Left lung (tissue), 10 donors: ENCODE measurements around the gene CHCHD6. TPM values are rescaled to one million over a fixed set of nuclear protein-coding genes. Genes with fewer than 3 reads are reported as not detected.

Experiments
- ATAC-seq: fragments of 200-7000 bp; cut with Tn5 transposase; one replicate; pipeline ENCODE4 v1.9.1; 2020; ENCODE audit warnings: moderate library complexity
- DNase-seq, 4 donors: peaks; one replicate each; pipeline ENCODE4 v3.0.0-alpha.2; 2013 to 2020
- H3K27ac ChIP-seq, 2 donors: fragments of 200-600 bp; sonication (generic) in 1 of 2; one replicate each; pipeline versions ENCODE4 v1.5.0 to v1.8.0; 2020 to 2021
- H3K27me3 ChIP-seq, 2 donors: fragments of 200-600 bp; sonication (generic) in 1 of 2; one replicate each; pipeline versions ENCODE4 v1.5.0 to v1.8.0; 2020 to 2021
- H3K36me3 ChIP-seq, 2 donors: fragments of 200-600 bp; sonication (generic) in 1 of 2; one replicate each; pipeline versions ENCODE4 v1.5.0 to v1.8.0; 2020 to 2021
- H3K4me1 ChIP-seq, 2 donors: fragments of 200-600 bp; one replicate each; pipeline ENCODE4 v1.8.0; 2021
- H3K4me3 ChIP-seq, 2 donors: fragments of 200-600 bp; sonication (generic) in 1 of 2; one replicate each; pipeline versions ENCODE4 v1.5.0 to v1.8.0; 2020 to 2021; ENCODE audit warnings: mild to moderate bottlenecking in 1 of 2
- H3K9me3 ChIP-seq, 2 donors: fragments of 200-600 bp; sonication (generic) in 1 of 2; one replicate each; pipeline versions ENCODE4 v1.5.0 to v1.8.0; 2020 to 2021
- intact Hi-C, 2 donors: fragments of 100-400 bp; cut with DNase I; formaldehyde crosslinking; loops; one replicate each; pipeline versions ENCODE4 v1.11.2 to v1.14.2; 2022
- polyA plus RNA-seq, 6 donors: library from polyadenylated mRNA; unstranded; fragments of 120-200 nt; gene quantifications; one replicate each; pipeline ENCODE4 v1.2.1, GENCODE V29; 2013; ENCODE audit not compliant: insufficient read length in 6 of 6
- total RNA-seq, 2 donors: library from RNA; stranded (reverse); fragmentation: NEBNext Ultra II Directional; extraction: Animal tissue kit (Norgen Biotek cat#: 25700); gene quantifications; one replicate each; pipeline ENCODE4 v1.2.1, GENCODE V29; 2021
- TF ChIP-seq, protein P1 (sequence below), 2 donors: fragments of 200-600 bp; sonication (generic) in 1 of 2; IDR thresholded peaks; one replicate each; pipeline versions ENCODE4 v1.5.0 to v1.8.0; 2021; ENCODE audit warnings: antibody characterized with exemption in 2 of 2
- donor health status: DM: no; HTN: yes; CAD: no.
- donor health status: DM: no; HTN: no; CAD: no.

The CHCHD6 gene
- total and polyA plus RNA-seq, 8 donors: 11.8 to 21.1 (median 18.4) TPM

- H3K9me3 ChIP-seq: peaks cover 0 to 8% of the 10 kb centered on the region in 2 donors
- no peak overlapping the region for H3K4me3 ChIP-seq
- no peak overlapping the region for H3K27ac ChIP-seq
- TF ChIP-seq, protein P1, sequence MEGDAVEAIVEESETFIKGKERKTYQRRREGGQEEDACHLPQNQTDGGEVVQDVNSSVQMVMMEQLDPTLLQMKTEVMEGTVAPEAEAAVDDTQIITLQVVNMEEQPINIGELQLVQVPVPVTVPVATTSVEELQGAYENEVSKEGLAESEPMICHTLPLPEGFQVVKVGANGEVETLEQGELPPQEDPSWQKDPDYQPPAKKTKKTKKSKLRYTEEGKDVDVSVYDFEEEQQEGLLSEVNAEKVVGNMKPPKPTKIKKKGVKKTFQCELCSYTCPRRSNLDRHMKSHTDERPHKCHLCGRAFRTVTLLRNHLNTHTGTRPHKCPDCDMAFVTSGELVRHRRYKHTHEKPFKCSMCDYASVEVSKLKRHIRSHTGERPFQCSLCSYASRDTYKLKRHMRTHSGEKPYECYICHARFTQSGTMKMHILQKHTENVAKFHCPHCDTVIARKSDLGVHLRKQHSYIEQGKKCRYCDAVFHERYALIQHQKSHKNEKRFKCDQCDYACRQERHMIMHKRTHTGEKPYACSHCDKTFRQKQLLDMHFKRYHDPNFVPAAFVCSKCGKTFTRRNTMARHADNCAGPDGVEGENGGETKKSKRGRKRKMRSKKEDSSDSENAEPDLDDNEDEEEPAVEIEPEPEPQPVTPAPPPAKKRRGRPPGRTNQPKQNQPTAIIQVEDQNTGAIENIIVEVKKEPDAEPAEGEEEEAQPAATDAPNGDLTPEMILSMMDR (IDR thresholded peaks at IDR 0.05): no peak
- H3K36me3 ChIP-seq: no peaks in the 10 kb centered on the region
- ATAC-seq (no peak), DNase-seq (no peak)
- intact Hi-C loops: no loop called here
- no peaks in the 10 kb centered on the region for H3K27me3 ChIP-seq
- H3K4me1 ChIP-seq: no peaks in the 10 kb centered on the region
These were observed 17.2 kb downstream of the CHCHD6 start for GRCh38 chr3:126721246-126721645.

- DNase-seq (no peak), ATAC-seq (no peak)
- Histone ChIP-seq H3K36me3 (peaks cover 0 to 5% of the 10 kb centered on the region in 2 donors), H3K9me3 (peaks cover 0 to 8% of the 10 kb centered on the region in 2 donors), H3K27ac (no peak overlapping the region), H3K4me1 (no peaks in the 10 kb centered on the region), H3K4me3 (no peak overlapping the region), H3K27me3 (no peaks in the 10 kb centered on the region)
- TF ChIP-seq, protein P1 (IDR thresholded peaks at IDR 0.05): no peak
- intact Hi-C loops: no loop called here
These were observed 19.2 kb downstream of the CHCHD6 start for GRCh38 chr3:126723237-126723636.

- intact Hi-C loops: no loop called here
- no peak for DNase-seq
- ATAC-seq: no peak
These were observed 19.8 kb downstream of the CHCHD6 start for GRCh38 chr3:126723801-126724200.

DNA sequence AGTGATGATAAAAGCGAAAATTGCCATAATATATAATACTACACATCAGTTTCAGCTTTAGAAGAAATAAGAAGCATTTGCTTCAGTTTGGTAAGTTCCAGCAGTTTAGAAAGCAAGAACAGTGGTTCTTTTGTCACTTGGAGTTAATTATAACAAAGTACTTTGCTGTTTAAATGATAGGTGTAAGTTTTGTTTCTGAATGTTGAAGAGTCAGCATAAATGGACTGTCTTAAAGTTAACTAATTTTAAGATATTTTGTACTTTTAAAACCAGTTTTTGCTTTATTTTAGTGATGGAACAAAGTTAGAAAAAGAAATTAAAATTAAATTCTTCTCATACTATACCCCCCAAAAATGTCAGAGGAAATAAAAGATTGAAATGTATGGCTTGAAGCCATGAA lies 24.6 kb downstream of the CHCHD6 start:
- Histone ChIP-seq H3K9me3 (peaks cover 0 to 8% of the 10 kb centered on the region in 2 donors), H3K27me3 (no peaks in the 10 kb centered on the region), H3K27ac (no peak overlapping the region), H3K36me3 (peaks cover 0 to 12% of the 10 kb centered on the region in 2 donors), H3K4me1 (no peaks in the 10 kb centered on the region), H3K4me3 (no peak overlapping the region)
- TF ChIP-seq, protein P1 (IDR thresholded peaks at IDR 0.05): no peak
- DNase-seq: no peak
- intact Hi-C loops: no loop called here
- no peak for ATAC-seq

More at GRCh38 chr3:126723801-126724200, 19.8 kb downstream of the CHCHD6 start:
- TF ChIP-seq, protein P1 (IDR thresholded peaks at IDR 0.05): no peak
- H3K27me3 ChIP-seq: no peaks in the 10 kb centered on the region
- H3K27ac ChIP-seq: no peak overlapping the region
- H3K9me3 ChIP-seq: peaks cover 0 to 8% of the 10 kb centered on the region in 2 donors
- H3K4me3 ChIP-seq: no peak overlapping the region
- H3K4me1 ChIP-seq: no peaks in the 10 kb centered on the region
- peaks cover 0 to 5% of the 10 kb centered on the region in 2 donors for H3K36me3 ChIP-seq

- ATAC-seq: no peak
- TF ChIP-seq, protein P1 (IDR thresholded peaks at IDR 0.05): no peak
- H3K4me3 ChIP-seq: no peak overlapping the region
- intact Hi-C loops: no loop called here
- H3K4me1 ChIP-seq: no peaks in the 10 kb centered on the region
- H3K27me3 ChIP-seq: no peaks in the 10 kb centered on the region
- H3K27ac ChIP-seq: no peak overlapping the region
- DNase-seq: no peak
- H3K9me3 ChIP-seq: peaks cover 0 to under 1% of the 10 kb centered on the region in 2 donors
- H3K36me3 ChIP-seq: peaks cover 0 to 18% of the 10 kb centered on the region in 2 donors
These were observed 26.3 kb downstream of the CHCHD6 start for GRCh38 chr3:126730376-126730775.
